GM21528 (cell line): Measurements from ENCODE around the gene FCN2.

ENCODE experiments used
- ATAC-seq: cut with Tn5 transposase; IDR thresholded peaks from one replicate; pipeline ENCODE4 v1.9.1; 2021; ENCODE audit warnings: mild to moderate bottlenecking, moderate library complexity; ENCODE audit not compliant: unreplicated experiment, low FRiP score

The FCN2 gene

GRCh38 chr9:134899818-134900217 is 19.2 kb downstream of the FCN2 start:
- ATAC-seq, result no peak

GRCh38 chr9:134902936-134903335 is 22.3 kb downstream of the FCN2 start:
- ATAC-seq, result no peak

GRCh38 chr9:134908524-134909309 is 28.1 kb downstream of the FCN2 start:
- no peak for ATAC-seq

- ATAC-seq, result no peak
Measured at GRCh38 chr9:134909511-134910481, 29.2 kb downstream of the FCN2 start.

- no peak for ATAC-seq
Measured at GRCh38 chr9:134912126-134912840, 31.7 kb downstream of the FCN2 start.

GRCh38 chr9:134913041-134913712 is 32.6 kb downstream of the FCN2 start:
- ATAC-seq, result no peak

- no peak for ATAC-seq
Measured at GRCh38 chr9:134913713-134914500, 33.3 kb downstream of the FCN2 start.

- ATAC-seq, result no peak
Measured at GRCh38 chr9:134914501-134914834, 33.9 kb downstream of the FCN2 start.

- no peak for ATAC-seq
Measured at GRCh38 chr9:134915046-134915985, 34.7 kb downstream of the FCN2 start.

GRCh38 chr9:134916161-134916665 is 35.6 kb downstream of the FCN2 start:
- no peak for ATAC-seq

- ATAC-seq, result no peak
Measured at GRCh38 chr9:134917431-134918373, 37.1 kb downstream of the FCN2 start, which contains the start of gene FCN1. Gene FCN1 (minus strand): TSS chr9:134917912. CDS start chr9:134917871, 41 bp downstream.

GRCh38 chr9:134918646-134919045 is 38.0 kb downstream of the FCN2 start:
- ATAC-seq, result no peak

- ATAC-seq, result no peak
Measured at GRCh38 chr9:134919303-134919702, 38.7 kb downstream of the FCN2 start.

- ATAC-seq, result no peak
Measured at GRCh38 chr9:134922066-134922931, 41.7 kb downstream of the FCN2 start.

GRCh38 chr9:134922932-134923240 is 42.3 kb downstream of the FCN2 start:
- ATAC-seq, result no peak

- no peak for ATAC-seq
Measured at GRCh38 chr9:134923466-134923865, 42.9 kb downstream of the FCN2 start.
